Ectodermal cell (in vitro differentiated cells): ENCODE data around the gene ZP2.
"Not testable (repeated sequence)": the region's sequence is repeated elsewhere in the genome, so short reads cannot be mapped to it uniquely, and the experiment has no call there.

Experiments
- H3K27ac ChIP-seq: 2 replicates; pipeline ENCODE4 v1.7.0; 2013; ENCODE audit warnings: mild to moderate bottlenecking, low read depth, low read length; ENCODE audit not compliant: insufficient read depth, poor library complexity, severe bottlenecking
- H3K27me3 ChIP-seq: 2 replicates; pipeline ENCODE4 v1.7.0; 2013; ENCODE audit warnings: mild to moderate bottlenecking, low read length; ENCODE audit not compliant: insufficient read depth, control insufficient read depth, poor library complexity, severe bottlenecking
- H3K36me3 ChIP-seq: one replicate; pipeline ENCODE4 v1.7.0; 2013; ENCODE audit warnings: low read length; ENCODE audit not compliant: control insufficient read depth, insufficient read depth
- H3K4me1 ChIP-seq: one replicate; pipeline ENCODE4 v1.7.0; 2013; ENCODE audit warnings: low read length; ENCODE audit not compliant: control insufficient read depth, insufficient read depth
- H3K4me3 ChIP-seq: 2 replicates; pipeline ENCODE4 v1.7.0; 2013; ENCODE audit warnings: low read depth, low read length, control low read depth; ENCODE audit not compliant: insufficient read depth
- H3K9me3 ChIP-seq: 2 replicates; pipeline ENCODE4 v1.7.0; 2013; ENCODE audit warnings: mild to moderate bottlenecking, low read length, moderate library complexity; ENCODE audit not compliant: control insufficient read depth
- WGBS, 2 experiments: methylation state at CpG; one replicate each; pipeline ENCODE4 v1.1.7; 2013; ENCODE audit warnings: missing lambda C conversion rate in 2 of 2; 5-methylcytosine and 5-hydroxymethylcytosine counted together

The ZP2 gene

DNA sequence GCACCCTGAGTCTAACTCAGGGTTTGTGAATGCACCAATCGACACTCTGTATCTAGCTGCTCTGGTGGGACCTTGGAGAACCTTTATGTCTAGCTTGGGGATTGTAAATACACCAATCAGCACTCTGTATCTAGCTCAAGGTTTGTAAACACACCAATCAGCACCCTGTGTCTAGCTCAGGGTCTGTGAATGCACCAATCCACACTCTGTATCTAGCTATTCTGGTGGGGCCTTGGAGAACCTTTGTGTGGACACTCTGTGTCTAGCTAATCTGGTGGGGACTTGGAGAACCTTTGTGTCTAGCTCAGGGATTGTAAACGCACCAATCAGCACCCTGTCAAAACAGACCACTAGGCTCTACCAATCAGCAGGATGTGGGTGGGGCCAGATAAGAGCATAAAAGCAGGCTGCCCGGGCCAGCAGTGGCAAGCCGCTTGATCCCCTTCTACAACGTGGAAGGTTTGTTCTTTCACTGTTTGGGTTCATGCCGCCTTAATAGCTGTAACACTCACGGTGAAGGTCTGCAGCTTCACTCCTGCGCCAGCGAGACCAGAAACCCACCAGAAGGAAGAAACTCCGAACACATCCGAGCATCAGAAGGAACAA, 58.1 kb downstream of the ZP2 start:
- H3K27ac ChIP-seq, H3K9me3 ChIP-seq, H3K36me3 ChIP-seq, H3K4me3 ChIP-seq, H3K27me3 ChIP-seq, H3K4me1 ChIP-seq: not testable (repeated sequence)
- 94% methylated on average over 10 to 11 of the region's 11 CpGs for WGBS, 2 experiments

DNA sequence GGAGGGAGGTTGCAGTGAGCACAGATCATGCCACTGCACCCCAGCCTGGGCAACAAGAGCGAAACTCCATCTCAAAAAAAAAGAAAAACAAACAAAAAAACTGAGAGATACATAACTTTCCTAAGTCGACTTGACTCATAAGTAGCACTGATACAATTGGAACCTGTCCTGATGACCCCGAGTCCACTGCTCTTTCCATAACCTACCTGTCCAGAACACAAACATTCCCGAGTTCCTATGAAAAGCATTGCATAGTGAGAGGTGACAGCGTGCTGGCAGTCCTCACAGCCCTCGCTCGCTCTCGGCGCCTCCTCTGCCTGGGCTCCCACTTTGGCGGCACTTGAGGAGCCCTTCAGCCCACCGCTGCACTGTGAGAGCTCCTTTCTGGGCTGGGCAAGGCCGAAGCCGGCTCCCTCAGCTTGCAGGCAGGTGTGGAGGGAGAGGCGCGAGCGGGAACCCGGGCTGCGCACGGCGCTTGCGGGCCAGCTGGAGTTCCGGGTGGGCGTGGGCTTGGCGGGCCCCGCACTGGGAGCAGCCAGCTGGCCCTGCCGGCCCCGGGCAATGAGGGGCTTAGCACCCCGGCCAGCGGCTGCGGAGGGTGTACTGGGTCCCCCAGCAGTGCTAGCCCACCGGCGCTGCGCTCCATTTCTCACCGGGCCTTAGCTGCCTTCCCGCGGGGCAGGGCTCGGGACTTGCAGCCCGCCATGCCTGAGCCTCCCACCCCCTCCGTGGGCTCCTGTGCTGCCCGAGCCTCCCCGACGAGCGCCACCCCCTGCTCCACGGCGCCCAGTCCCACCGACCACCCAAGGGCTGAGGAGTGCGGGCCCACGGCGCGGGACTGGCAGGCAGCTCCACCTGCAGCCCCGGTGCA, 59.0 kb downstream of the ZP2 start:
- WGBS, 2 experiments: 95 to 96% methylated on average over 51 of the region's 51 CpGs

DNA sequence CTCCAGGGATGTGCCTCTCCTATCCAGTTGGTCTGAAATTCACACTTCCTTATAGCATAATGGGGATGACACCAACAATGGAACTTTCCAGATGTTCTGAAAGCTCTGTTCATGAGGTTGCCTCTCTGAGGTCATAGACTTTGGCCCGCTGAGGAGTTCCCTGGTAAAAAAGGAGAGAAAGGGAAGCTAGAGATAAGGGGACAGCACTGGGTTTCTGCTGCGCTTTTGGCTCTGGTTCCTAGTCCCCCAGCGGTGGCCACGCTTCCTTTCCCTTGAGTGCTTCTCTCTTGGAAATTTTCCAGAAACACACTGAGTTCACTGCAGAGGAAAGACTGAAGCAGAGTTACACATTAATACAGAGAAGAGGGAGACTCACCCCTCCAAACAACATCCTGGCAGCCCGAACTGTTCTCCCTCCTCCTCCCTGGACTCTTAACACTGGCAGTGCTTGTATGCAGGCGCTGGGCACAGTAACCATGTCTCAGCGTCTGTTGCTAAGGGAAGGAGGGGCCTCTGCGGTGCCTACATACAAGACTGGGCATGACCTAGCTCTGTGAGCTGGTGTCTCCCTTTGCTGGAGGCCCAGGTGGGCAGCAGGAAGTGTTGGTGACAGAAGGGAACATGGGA, 60.9 kb downstream of the ZP2 start, which contains the start of gene DNAH3:
Gene DNAH3 (minus strand): TSS at position 472 of the 627 bp plus-strand sequence. CDS start 527 bp downstream, outside the sequence.
- Histone ChIP-seq H3K9me3 (no peaks in the 10 kb centered on the region), H3K4me1 (no peaks in the 10 kb centered on the region), H3K27me3 (no peaks in the 10 kb centered on the region), H3K36me3 (no peaks in the 10 kb centered on the region), H3K27ac (no peak within 1 kb of the TSS), H3K4me3 (no peak within 1 kb of the TSS)
- 90 to 91% methylated on average over 8 of the region's 8 CpGs for WGBS, 2 experiments

More for the DNA sequence above, 59.0 kb downstream of the ZP2 start:
- not testable (repeated sequence) for H3K4me3 ChIP-seq, H3K36me3 ChIP-seq, H3K27me3 ChIP-seq, H3K4me1 ChIP-seq, H3K9me3 ChIP-seq, H3K27ac ChIP-seq
